GM12878 (cell line): Measurements from ENCODE around the gene KMT2E. TPM values are rescaled to one million over a fixed set of nuclear protein-coding genes. Genes with fewer than 3 reads are reported as not detected.

Experiments used
- ATAC-seq: fragments of 200-7000 bp; cut with Tn5 transposase; 3 replicates; pipeline ENCODE4 v1.9.1; 2020; ENCODE audit warnings: mild to moderate bottlenecking, moderate library complexity
- BruUV-seq: library from RNA; stranded (reverse); fragments of 400-500 nt; replicated peaks from 2 replicates; lab custom pipeline; 2021; lab: Mats Ljungman, UMichigan
- CTCF ChIA-PET: fragments of 300-600 bp; sonication (Branson Sonifier 250); formaldehyde crosslinking; extraction: SDS; loops from one replicate; lab custom pipeline; 2021; ENCODE audit warnings: inconsistent platforms; lab: Yijun Ruan, JAX
- POLR2A ChIA-PET: fragments of 350-600 bp; formaldehyde crosslinking; extraction: SDS; loops from one replicate; lab custom pipeline; 2021; ENCODE audit warnings: inconsistent platforms; lab: Charles Lee
- RAD21 ChIA-PET: fragments of 300-600 bp; sonication (Branson Sonifier 250); formaldehyde crosslinking; loops from one replicate; lab custom pipeline; 2023; ENCODE audit warnings: antibody characterized with exemption; ENCODE audit not compliant: unreplicated experiment; lab: Charles Lee
- SMC1A ChIA-PET: fragments of 300-600 bp; sonication (Branson Sonifier 250); formaldehyde crosslinking; loops from one replicate; lab custom pipeline; 2023; ENCODE audit not compliant: unreplicated experiment, uncharacterized antibody; lab: Charles Lee
- DNase-seq: peaks from one replicate; pipeline ENCODE4 v3.0.0-alpha.2; 2011; ENCODE audit warnings: low read depth, low spot score
- FAIRE-seq: peaks from 3 replicates; lab custom pipeline; 2011; peaks lifted over from hg19 to GRCh38; lab: Jason Lieb, UNC
- H2AFZ ChIP-seq: 2 replicates; pipeline ENCODE4 v1.6.0; 2011; ENCODE audit warnings: low read depth, low read length, control low read depth; ENCODE audit not compliant: control insufficient read depth
- H3K27ac ChIP-seq: 2 replicates; pipeline ENCODE4 v1.5.1; 2011; ENCODE audit warnings: control low read depth; ENCODE audit not compliant: control insufficient read depth, insufficient read depth
- H3K27me3 ChIP-seq, 2 experiments: replicated peaks in 1 of 2; 2 replicates each; pipeline versions ENCODE4 v1.6.0 to v1.6.1; 2011; ENCODE audit warnings: low read length in 1 of 2; ENCODE audit not compliant: control insufficient read depth in 2 of 2, insufficient read depth in 2 of 2
- H3K36me3 ChIP-seq, 2 experiments: 2 replicates each; pipeline ENCODE4 v1.5.1; 2011; ENCODE audit warnings: low read length in 1 of 2; ENCODE audit not compliant: control insufficient read depth in 2 of 2, insufficient read depth in 2 of 2
- H3K4me1 ChIP-seq: 2 replicates; pipeline ENCODE4 v1.6.1; 2011; ENCODE audit warnings: mild to moderate bottlenecking, low read length, moderate library complexity, mixed read lengths; ENCODE audit not compliant: control insufficient read depth, insufficient read depth
- H3K4me2 ChIP-seq: 2 replicates; pipeline ENCODE4 v1.6.0; 2011; ENCODE audit warnings: control low read depth; ENCODE audit not compliant: control insufficient read depth, insufficient read depth
- H3K4me3 ChIP-seq: fragments of 200-600 bp; sonication (generic); 2 replicates; pipeline ENCODE4 v1.5.1; 2016
- H3K79me2 ChIP-seq: 2 replicates; pipeline ENCODE4 v1.6.0; 2011; ENCODE audit warnings: low read length; ENCODE audit not compliant: control insufficient read depth, insufficient read depth
- H3K9ac ChIP-seq: 2 replicates; pipeline ENCODE4 v1.8.0; 2011; ENCODE audit warnings: low read length, control low read depth, mixed read lengths; ENCODE audit not compliant: control insufficient read depth, insufficient read depth
- H3K9me3 ChIP-seq: replicated peaks from 3 replicates; pipeline ENCODE4 v1.5.1; 2011; ENCODE audit warnings: mild to moderate bottlenecking, low read length; ENCODE audit not compliant: control insufficient read depth, insufficient read depth
- H4K20me1 ChIP-seq: 2 replicates; pipeline ENCODE4 v1.6.0; 2011; ENCODE audit not compliant: control insufficient read depth, insufficient read depth
- WGBS: methylation state at CpG from one replicate; pipeline ENCODE4 v1.1.6; 2016; ENCODE audit warnings: low lambda C conversion rate; ENCODE audit not compliant: insufficient replicate concordance, insufficient coverage; ENCODE audit errors: missing lambda C conversion rate; 5-methylcytosine and 5-hydroxymethylcytosine counted together
- in situ Hi-C: fragments of 300-500 bp; cut with MboI; formaldehyde crosslinking; loops from 9 replicates; pipeline ENCODE4 v1.14.3; 2018; ENCODE audit warnings: mixed read lengths
- intact Hi-C: fragments of 100-400 bp; cut with micrococcal nuclease; formaldehyde crosslinking; loops from one replicate; pipeline ENCODE4 v1.14.2; 2022; ENCODE audit not compliant: unreplicated experiment
- polyA plus RNA-seq, 11 experiments: library from polyadenylated mRNA; depleted of rRNA in 4 of 11; unstranded in 6 of 11; stranded (reverse) in 5 of 11; fragments of >200 nt; fragmentation: Nextera tagmentation in 4 of 11; fragmentation: Illumina TruSeq in 1 of 11; extraction: Ambion mirVana in 4 of 11; extraction: Trizol in 1 of 11; gene quantifications; 1 replicate in 1 of 11; 2 replicates in 10 of 11; pipeline versions ENCODE4 v1.2.1 to v1.2.3, GENCODE V29; 2011 to 2016; ENCODE audit warnings: inconsistent platforms in 2 of 11, missing spikeins in 2 of 11, low read depth in 1 of 11
- total RNA-seq, 4 experiments: library from RNA; depleted of rRNA in 3 of 4; stranded (reverse); fragments of >200 nt in 3 of 4; fragmentation: Illumina TruSeq in 1 of 4; extraction: Trizol in 1 of 4; gene quantifications; 2 replicates each; pipeline versions ENCODE4 v1.2.1 to v1.2.3, GENCODE V29; 2013 to 2021
- TF ChIP-seq, protein P1 (sequence below): fragments of 450-650 bp; IDR thresholded peaks from 2 replicates; pipeline ENCODE4 v1.6.1; 2018; ENCODE audit warnings: mild to moderate bottlenecking, low read depth, moderate library complexity; ENCODE audit not compliant: partially characterized antibody

KMT2E gene
- total and polyA plus RNA-seq, 10 of the 15 experiments (the other 5 are each of a cell fraction or from before 2014, with no cell fraction given), result 13.2 to 68.1 (median 34.1) TPM

DNA sequence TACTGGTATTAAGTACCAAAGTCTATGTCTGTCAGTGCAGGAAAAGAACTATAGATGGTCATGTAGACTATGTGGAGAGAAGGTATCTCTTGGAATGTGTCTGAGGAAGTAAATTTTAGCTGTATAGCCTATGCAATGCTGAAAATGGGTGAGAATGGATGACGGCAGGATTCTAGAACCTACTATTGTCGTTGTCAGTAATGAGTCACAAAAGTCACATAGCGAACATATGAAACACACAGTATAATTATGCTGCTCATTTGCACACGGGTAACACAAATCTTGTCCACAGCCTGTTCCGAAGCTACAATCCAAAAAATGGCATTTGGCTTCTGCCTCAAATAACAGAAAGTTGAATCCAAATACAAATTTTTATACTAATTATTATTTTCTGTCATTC is 33.6 kb upstream of the KMT2E start:
- Histone ChIP-seq H3K79me2 (peaks cover 43% of the 10 kb centered on the region), H3K4me1 (peaks cover 14% of the 10 kb centered on the region; the same call in 1 of the 2 replicates), H3K4me2 (no peak overlapping the region), H3K36me3 (0 out of 4 replicates have a peak, but pooled peaks cover 0 to 2% of the 10 kb centered on the region in 2 experiments), H3K4me3 (no peak overlapping the region), H3K27ac (no peak overlapping the region), H3K27me3 (no peaks in the 10 kb centered on the region), H2AFZ (no peak overlapping the region), H3K9me3 (no peaks in the 10 kb centered on the region), H3K9ac (no peak overlapping the region), H4K20me1 (no peaks in the 10 kb centered on the region)
- ChIA-PET CTCF (interaction anchor here (0.7 to 8.8 kb wide), 63 partner anchors 8 to 614 kb away, joined by 3 to 200 read pairs (median 6); partner anchors contain the start of genes KMT2E and RINT1), SMC1A (interaction anchor here (0.8 to 15.6 kb wide), 49 partner anchors 8 to 609 kb away, joined by 3 to 270 read pairs (median 6); partner anchors contain the start of gene KMT2E), POLR2A (interaction anchor here (0.9 to 8.3 kb wide), 6 partner anchors 10 to 47 kb away, joined by 3 to 83 read pairs (median 4); partner anchors contain the start of gene KMT2E), RAD21 (interaction anchor here (0.8 to 7.7 kb wide), 51 partner anchors 8 to 613 kb away, joined by 3 to 147 read pairs (median 5); partner anchors contain the start of gene KMT2E)
- intact Hi-C loops, result loop anchor here (2.0 to 10.0 kb wide), 3 partner anchors 36 to 444 kb away; no protein-coding TSS in a partner anchor
- ATAC-seq (no peak), FAIRE-seq (no peak), DNase-seq (no peak)
- BruUV-seq, result no TSS peak
- 57% methylated on average over 5 of the region's 5 CpGs for WGBS
- in situ Hi-C loops, result no loop called here
- TF ChIP-seq, protein P1, sequence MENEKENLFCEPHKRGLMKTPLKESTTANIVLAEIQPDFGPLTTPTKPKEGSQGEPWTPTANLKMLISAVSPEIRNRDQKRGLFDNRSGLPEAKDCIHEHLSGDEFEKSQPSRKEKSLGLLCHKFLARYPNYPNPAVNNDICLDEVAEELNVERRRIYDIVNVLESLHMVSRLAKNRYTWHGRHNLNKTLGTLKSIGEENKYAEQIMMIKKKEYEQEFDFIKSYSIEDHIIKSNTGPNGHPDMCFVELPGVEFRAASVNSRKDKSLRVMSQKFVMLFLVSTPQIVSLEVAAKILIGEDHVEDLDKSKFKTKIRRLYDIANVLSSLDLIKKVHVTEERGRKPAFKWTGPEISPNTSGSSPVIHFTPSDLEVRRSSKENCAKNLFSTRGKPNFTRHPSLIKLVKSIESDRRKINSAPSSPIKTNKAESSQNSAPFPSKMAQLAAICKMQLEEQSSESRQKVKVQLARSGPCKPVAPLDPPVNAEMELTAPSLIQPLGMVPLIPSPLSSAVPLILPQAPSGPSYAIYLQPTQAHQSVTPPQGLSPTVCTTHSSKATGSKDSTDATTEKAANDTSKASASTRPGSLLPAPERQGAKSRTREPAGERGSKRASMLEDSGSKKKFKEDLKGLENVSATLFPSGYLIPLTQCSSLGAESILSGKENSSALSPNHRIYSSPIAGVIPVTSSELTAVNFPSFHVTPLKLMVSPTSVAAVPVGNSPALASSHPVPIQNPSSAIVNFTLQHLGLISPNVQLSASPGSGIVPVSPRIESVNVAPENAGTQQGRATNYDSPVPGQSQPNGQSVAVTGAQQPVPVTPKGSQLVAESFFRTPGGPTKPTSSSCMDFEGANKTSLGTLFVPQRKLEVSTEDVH, result no peak
